ENCODE data around the gene XNDC1N.

XNDC1N gene

GRCh38 chr11:71928737-71929443 lies 496 bp upstream of the XNDC1N start, which contains the start of gene RNF121:
TSS of gene RNF121 (plus strand) at chr11:71929046. CDS start at chr11:71929062, 16 bp downstream.
- TF ChIP-seq USF1 (IDR thresholded peaks at IDR 0.05) (no peak), RAD21 (IDR thresholded peaks at IDR 0.05; ENCODE audit: low read depth) (no peak), TCF12 (IDR thresholded peaks at IDR 0.05; ENCODE audit: low read depth) (peak; percentile 0; the same call in 1 of the 2 replicates), ZBTB7A (IDR thresholded peaks at IDR 0.05; ENCODE audit: low read depth) (0 out of 2 replicates have a peak, but pooled peaks have one; percentile 49), EGR1 (IDR thresholded peaks at IDR 0.05) (peak; percentile 91), NFIC (IDR thresholded peaks at IDR 0.05) (no peak; the same call in 1 of the 2 replicates), YY1 (IDR thresholded peaks at IDR 0.05; ENCODE audit: low read depth) (peak; percentile 96), TAF1 (IDR thresholded peaks at IDR 0.05; ENCODE audit: low read depth) (peak; percentile 91), CREB1 (IDR thresholded peaks at IDR 0.05; ENCODE audit: low read depth) (no peak)

- TF ChIP-seq USF1 (IDR thresholded peaks at IDR 0.05) (no peak), TCF12 (IDR thresholded peaks at IDR 0.05; ENCODE audit: low read depth) (no peak), NFIC (IDR thresholded peaks at IDR 0.05) (no peak), CREB1 (IDR thresholded peaks at IDR 0.05; ENCODE audit: low read depth) (no peak), CEBPB (IDR thresholded peaks at IDR 0.05) (no peak), EP300 (IDR thresholded peaks at IDR 0.05; ENCODE audit: borderline replicate concordance) (no peak), YY1 (IDR thresholded peaks at IDR 0.05; ENCODE audit: low read depth) (no peak), ZBTB7A (IDR thresholded peaks at IDR 0.05; ENCODE audit: low read depth) (no peak), MAX (IDR thresholded peaks at IDR 0.05) (no peak), REST (IDR thresholded peaks at IDR 0.05; ENCODE audit: low read depth) (no peak), TEAD4 (IDR thresholded peaks at IDR 0.05) (no peak), EGR1 (IDR thresholded peaks at IDR 0.05) (no peak), FOXM1 (IDR thresholded peaks at IDR 0.05; ENCODE audit: borderline replicate concordance, low read depth) (no peak), TAF1 (IDR thresholded peaks at IDR 0.05; ENCODE audit: low read depth) (no peak), RAD21 (IDR thresholded peaks at IDR 0.05; ENCODE audit: low read depth) (no peak)
These were observed 10.7 kb downstream of the XNDC1N start for GRCh38 chr11:71917646-71918140.

- TF ChIP-seq TAF1 (IDR thresholded peaks at IDR 0.05; ENCODE audit: low read depth): no peak
- no peak for TF ChIP-seq REST (IDR thresholded peaks at IDR 0.05; ENCODE audit: low read depth)
These were observed 13.7 kb downstream of the XNDC1N start for GRCh38 chr11:71914617-71915189.

GRCh38 chr11:71913756-71914526 lies 14.5 kb downstream of the XNDC1N start:
- TF ChIP-seq YY1 (IDR thresholded peaks at IDR 0.05; ENCODE audit: low read depth) (no peak), ZBTB7A (IDR thresholded peaks at IDR 0.05; ENCODE audit: low read depth) (no peak), USF1 (IDR thresholded peaks at IDR 0.05) (no peak), EGR1 (IDR thresholded peaks at IDR 0.05) (no peak), CEBPB (IDR thresholded peaks at IDR 0.05) (no peak), TEAD4 (IDR thresholded peaks at IDR 0.05) (no peak), TCF12 (IDR thresholded peaks at IDR 0.05; ENCODE audit: low read depth) (no peak), EP300 (IDR thresholded peaks at IDR 0.05; ENCODE audit: borderline replicate concordance) (no peak), CREB1 (IDR thresholded peaks at IDR 0.05; ENCODE audit: low read depth) (no peak), FOXM1 (IDR thresholded peaks at IDR 0.05; ENCODE audit: borderline replicate concordance, low read depth) (no peak), NFIC (IDR thresholded peaks at IDR 0.05) (no peak), REST (IDR thresholded peaks at IDR 0.05; ENCODE audit: low read depth) (no peak), RAD21 (IDR thresholded peaks at IDR 0.05; ENCODE audit: low read depth) (no peak), MAX (IDR thresholded peaks at IDR 0.05) (no peak), TAF1 (IDR thresholded peaks at IDR 0.05; ENCODE audit: low read depth) (no peak)
